GM21528 (cell line): ENCODE results near the gene PRICKLE4.
A peak's percentile ranks its signal among the peaks of the same experiment; 100 is the strongest.
"Not testable (repeated sequence)": the region's sequence is repeated elsewhere in the genome, so short reads cannot be mapped to it uniquely, and the experiment has no call there.

Experiments used
- ATAC-seq: cut with Tn5 transposase; IDR thresholded peaks from one replicate; pipeline ENCODE4 v1.9.1; 2021; ENCODE audit warnings: mild to moderate bottlenecking, moderate library complexity; ENCODE audit not compliant: unreplicated experiment, low FRiP score

The PRICKLE4 gene

DNA sequence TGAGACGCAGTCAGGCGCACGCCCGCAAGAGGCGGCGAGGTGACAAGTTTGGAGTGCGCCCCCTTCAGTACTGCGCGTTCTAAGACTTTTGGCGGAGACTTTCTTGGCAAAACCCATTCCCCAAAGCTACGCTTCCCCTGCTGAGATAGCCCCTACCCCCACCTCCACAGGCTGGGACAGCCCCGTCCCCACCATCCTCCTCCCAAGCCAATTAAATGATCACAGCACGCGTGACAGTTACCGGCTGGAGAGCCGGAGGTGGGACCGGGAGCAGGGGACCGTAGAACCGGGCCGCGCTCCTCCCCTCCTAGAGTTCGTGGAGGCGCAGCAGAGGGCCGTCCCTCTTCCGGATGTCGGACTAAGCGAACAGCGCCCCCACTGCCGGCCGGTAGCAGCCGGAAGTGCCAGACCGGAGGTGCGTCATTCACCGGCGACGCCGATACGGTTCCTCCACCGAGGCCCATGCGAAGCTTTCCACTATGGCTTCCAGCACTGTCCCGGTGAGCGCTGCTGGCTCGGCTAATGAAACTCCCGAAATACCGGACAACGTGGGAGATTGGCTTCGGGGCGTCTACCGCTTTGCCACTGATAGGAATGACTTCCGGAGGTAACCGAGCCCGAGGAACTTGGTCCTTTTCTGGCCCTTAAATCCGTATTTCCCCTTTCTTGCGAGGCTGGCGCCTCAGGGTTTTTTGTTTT, 6.8 kb downstream of the PRICKLE4 start, which contains the start of gene TOMM6:
TOMM6 (plus strand) TSS at position 476 of the 699 bp plus-strand sequence; CDS start at position 480, 4 bp downstream.
- ATAC-seq = peak; percentile 79

DNA sequence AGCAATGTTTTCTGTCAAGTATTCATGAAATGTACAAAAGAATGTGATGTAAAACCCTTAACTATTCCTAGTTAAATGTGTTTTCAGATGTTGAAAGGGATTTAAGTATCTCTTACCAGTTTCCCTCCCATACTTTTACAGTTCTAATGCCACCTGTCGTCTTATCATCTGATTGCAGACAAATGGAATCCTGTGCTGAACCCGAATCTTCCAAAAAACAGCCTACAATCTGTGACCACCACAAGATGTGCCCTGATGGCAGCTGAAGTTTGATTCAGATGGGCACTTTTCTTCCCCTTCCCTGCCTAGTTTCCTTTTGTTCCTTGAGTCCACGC, 8.8 kb downstream of the PRICKLE4 start:
- ATAC-seq = no peak

GRCh38 chr6:41790045-41790444, 9.5 kb downstream of the PRICKLE4 start:
- no peak for ATAC-seq

GRCh38 chr6:41791305-41791704, 10.7 kb downstream of the PRICKLE4 start:
- ATAC-seq = no peak

GRCh38 chr6:41791984-41792383, 11.4 kb downstream of the PRICKLE4 start:
- no peak for ATAC-seq

- ATAC-seq = no peak
Measured at GRCh38 chr6:41796474-41796873, 15.9 kb downstream of the PRICKLE4 start.

GRCh38 chr6:41798901-41799558, 18.4 kb downstream of the PRICKLE4 start:
- no peak for ATAC-seq

DNA sequence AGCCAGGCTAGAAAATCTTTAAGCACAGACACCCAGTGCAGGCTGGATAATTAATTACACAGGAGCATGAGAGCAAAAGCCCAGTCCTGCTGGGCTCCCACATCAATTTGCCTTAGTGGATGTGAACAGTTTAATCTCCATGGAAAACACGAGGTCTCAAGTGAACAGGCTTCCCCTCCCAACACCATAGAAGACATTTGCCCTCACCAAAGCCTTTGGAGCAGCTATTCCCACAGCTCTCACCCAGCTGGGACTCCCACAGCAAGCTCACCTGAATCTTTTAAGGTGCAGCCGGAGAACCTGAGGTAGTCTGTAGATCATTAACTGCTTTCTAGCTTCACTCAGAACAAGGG, 19.0 kb downstream of the PRICKLE4 start:
- no peak for ATAC-seq

GRCh38 chr6:41801380-41801779, 20.8 kb downstream of the PRICKLE4 start:
- no peak for ATAC-seq

GRCh38 chr6:41805830-41806774, 25.5 kb downstream of the PRICKLE4 start:
- ATAC-seq = no peak

DNA sequence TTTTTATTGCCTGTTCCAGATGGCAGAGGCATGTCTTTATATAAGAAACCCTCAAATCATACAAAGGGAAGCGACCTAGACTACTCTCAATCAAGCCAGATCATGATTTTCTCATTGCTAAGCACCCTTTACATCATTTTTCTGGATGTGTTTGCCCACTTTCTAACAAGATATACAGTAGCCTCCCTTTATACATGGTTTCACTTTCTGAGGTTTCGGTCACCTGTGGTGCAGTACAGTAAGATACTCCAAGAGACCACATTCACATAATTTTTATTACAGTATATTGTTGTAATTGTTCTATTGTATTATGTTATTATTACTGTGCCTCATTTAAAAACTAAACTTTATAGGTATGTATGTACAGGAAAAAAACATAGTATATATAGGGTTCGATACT, 30.5 kb downstream of the PRICKLE4 start:
- no peak for ATAC-seq

GRCh38 chr6:41811946-41812345, 31.4 kb downstream of the PRICKLE4 start:
- not testable (repeated sequence) for ATAC-seq

DNA sequence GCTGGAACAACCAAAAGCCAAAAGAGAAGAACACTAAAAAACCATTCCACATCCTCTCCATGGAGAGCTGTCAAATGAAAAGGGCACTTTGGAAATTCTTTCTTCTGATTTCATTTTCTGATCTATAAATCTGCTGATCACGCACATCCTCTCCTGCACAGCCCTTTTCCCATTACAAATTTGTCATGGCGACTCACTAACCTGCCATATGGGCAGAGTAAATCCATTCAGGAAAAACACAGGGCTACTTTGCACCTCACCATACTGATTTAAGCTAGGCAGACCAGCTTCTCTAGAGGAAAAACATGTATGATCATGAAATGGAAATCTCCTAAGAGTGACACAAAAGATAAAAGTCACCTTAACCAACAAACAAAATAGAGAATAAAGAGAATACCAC, 32.9 kb downstream of the PRICKLE4 start:
- no peak for ATAC-seq

GRCh38 chr6:41813956-41814355, 33.4 kb downstream of the PRICKLE4 start:
- no peak for ATAC-seq

- no peak for ATAC-seq
Measured at GRCh38 chr6:41814629-41815028, 34.0 kb downstream of the PRICKLE4 start.

- no peak for ATAC-seq
Measured at GRCh38 chr6:41815587-41815986, 35.0 kb downstream of the PRICKLE4 start.

DNA sequence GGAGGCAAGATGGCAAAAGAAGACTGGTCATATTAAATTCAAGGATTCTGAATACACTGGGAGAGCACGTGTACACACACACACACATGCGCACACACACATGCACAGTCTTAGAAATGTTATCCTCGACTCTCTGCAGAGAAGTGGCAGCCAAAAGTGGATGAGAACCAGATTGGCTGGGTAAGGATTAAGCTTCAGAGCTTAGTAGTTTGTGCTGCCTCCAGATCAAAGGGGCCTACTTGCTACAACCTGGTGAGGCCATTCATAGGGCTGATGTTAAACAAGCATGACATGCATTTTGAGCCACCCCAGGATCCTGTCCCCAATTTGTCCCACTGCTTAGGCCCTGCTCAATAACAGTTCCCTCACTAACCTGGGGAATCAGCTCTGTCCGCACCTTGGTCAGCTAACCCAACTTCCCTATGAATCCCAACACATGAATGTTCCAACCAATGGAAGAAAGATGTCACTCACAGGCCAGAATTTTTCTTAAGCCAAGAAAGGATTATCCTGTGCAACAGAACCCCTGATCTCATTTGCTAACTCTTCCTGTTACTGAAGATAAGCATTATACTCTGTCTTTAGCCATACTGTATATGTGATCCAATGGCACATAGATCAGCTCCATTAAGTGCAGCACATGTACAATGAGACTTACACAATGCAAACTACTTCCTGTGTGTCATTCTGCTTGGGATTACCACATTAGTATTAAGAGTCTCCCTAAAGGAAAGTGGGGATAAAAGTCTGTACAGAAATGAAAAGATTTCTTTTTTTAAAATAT, 37.9 kb downstream of the PRICKLE4 start:
- ATAC-seq = no peak

- ATAC-seq = no peak
Measured at GRCh38 chr6:41821266-41821665, 40.7 kb downstream of the PRICKLE4 start.

DNA sequence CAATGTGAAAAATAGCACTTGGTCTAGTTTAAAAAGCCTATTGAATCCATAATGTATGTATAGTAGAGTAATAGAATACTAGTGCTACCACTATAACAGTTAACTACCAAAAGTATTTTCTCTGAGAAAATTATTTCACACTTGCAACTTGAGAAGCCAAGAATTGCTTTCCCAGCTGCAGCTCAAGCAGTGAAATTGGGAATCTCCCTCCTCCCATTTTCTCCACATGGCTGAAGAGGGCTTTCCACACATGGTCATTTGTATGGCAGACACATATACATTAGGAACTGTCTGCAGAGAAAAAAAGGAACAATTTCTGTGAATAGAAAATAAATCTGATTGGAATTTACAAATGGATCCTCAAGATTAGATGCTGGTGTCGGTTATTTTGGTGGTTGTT, 41.4 kb downstream of the PRICKLE4 start:
- ATAC-seq = no peak

DNA sequence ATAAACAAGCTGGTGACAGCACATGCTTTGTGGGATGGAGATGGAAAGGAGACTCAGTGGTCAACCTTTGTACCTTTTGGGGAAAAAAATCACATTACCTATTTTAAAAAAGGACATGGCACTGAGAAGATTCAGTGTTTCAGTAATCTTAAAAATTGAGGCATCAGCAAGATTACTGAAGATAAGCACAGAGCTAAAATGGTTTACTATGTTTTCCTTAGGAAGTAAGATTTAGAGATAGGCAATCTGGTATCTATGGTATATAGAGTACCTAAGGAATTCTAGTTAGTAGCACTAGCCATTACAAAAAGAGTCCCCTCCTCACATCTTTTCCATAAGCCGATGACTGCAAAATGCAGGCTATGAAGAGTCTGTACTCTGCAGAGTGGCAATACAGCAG, 42.6 kb downstream of the PRICKLE4 start:
- ATAC-seq = no peak
